GM12873 (cell line): ENCODE data around the gene KDM2A.

ENCODE experiments used
- CTCF ChIP-seq: IDR thresholded peaks from 2 replicates; pipeline ENCODE4 v1.5.1; 2012; ENCODE audit warnings: low read depth, mild to moderate bottlenecking, moderate library complexity, low read length, control low read depth; ENCODE audit not compliant: insufficient read depth; ENCODE audit errors: missing control alignments

The KDM2A gene

DNA sequence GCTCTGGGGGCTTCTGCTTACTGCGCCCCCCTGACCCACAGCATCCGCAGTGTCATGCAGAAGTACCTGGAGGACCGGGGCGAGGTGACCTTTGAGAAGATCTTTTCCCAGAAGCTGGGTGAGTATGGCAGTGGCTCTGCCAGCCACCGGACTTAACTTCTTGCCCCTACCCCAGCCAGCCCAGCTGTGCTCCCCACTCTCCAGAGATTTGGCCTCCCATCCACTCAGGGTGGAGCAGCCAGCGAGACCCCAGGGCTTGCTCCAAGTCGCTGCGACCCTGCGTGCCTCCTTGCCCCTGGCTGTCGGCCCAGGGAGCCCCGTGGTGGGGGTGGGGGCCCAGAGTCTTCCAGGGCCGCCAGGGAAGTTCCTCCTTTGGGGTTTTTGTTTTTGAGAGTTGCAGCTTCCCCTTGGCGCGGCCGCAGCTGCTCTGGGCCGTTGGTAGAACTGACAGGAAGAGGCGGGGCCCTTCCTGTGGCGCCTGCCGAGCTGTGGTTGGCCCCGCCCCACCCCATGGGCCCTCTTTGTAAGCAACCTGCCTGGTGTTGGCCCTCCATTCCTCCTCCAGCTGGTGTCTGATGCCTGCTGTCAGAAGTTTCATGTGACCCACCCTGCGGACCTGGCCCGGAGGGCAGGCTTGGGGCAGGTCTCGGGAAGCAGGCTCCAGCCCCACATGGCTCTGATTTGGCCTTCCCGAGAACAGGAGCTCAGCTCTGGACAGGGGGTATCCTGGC is 158.3 kb downstream of the KDM2A start:
- no peak for TF ChIP-seq CTCF

GRCh38 chr11:67278135-67278938 is 159.3 kb downstream of the KDM2A start:
- TF ChIP-seq CTCF, result no peak

DNA sequence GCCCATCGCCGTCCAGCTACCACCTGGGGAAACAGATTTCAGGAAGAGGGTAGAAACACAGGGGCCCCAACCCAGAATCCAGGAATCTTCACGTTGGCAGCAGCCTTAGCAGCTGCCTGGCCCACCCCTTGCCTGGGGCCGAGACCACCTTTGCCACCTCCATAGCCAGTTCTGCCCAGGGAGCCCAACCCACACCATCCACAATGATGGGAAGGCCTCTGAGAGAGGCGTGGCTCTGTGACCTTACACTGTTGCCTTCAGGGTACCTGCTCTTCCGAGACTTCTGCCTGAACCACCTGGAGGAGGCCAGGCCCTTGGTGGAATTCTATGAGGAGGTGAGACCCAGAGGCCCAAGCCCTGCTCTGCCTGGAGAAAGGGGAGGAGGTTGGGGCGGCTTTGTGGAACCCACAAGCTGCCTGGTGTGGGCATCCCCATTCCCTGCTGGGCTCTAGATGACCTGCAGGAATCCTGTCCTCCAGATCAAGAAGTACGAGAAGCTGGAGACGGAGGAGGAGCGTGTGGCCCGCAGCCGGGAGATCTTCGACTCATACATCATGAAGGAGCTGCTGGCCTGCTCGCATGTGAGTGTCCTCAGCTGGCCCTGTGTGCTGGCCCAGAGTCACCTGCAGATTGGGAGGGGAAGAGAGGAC is 160.0 kb downstream of the KDM2A start:
- no peak for TF ChIP-seq CTCF

DNA sequence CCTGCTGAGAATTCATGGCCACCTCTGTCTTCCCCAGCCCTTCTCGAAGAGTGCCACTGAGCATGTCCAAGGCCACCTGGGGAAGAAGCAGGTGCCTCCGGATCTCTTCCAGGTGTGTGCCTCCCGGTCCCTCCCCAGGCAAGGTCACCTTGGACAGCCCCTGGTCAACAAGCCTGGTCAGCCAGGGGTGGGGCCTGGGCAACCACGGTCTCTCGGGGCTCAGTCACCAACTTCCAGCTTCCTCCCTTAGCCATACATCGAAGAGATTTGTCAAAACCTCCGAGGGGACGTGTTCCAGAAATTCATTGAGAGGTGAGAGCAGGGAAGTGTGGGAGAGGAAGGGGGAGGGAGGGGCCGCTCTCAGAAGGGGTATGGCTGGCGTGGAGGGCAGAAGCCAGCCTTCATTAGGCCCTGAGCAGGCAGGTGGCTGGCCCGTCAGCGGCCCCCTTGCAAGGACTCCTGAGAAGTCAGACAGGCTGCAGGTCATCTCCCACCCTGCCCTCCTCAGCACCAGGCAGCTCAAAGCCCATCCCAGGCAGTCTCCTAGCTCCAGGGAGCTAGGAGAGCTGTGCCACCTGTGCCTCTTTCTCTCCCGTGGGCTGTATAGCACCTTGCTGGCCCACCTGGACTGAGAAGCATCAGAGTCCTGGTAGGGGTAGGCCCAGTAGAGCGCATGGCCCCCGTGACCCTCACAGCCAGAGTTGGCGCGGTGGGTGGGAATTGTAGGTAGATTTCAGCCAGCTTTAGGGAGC is 160.7 kb downstream of the KDM2A start:
- no peak for TF ChIP-seq CTCF

GRCh38 chr11:67280341-67280787 is 161.3 kb downstream of the KDM2A start:
- TF ChIP-seq CTCF, result no peak

DNA sequence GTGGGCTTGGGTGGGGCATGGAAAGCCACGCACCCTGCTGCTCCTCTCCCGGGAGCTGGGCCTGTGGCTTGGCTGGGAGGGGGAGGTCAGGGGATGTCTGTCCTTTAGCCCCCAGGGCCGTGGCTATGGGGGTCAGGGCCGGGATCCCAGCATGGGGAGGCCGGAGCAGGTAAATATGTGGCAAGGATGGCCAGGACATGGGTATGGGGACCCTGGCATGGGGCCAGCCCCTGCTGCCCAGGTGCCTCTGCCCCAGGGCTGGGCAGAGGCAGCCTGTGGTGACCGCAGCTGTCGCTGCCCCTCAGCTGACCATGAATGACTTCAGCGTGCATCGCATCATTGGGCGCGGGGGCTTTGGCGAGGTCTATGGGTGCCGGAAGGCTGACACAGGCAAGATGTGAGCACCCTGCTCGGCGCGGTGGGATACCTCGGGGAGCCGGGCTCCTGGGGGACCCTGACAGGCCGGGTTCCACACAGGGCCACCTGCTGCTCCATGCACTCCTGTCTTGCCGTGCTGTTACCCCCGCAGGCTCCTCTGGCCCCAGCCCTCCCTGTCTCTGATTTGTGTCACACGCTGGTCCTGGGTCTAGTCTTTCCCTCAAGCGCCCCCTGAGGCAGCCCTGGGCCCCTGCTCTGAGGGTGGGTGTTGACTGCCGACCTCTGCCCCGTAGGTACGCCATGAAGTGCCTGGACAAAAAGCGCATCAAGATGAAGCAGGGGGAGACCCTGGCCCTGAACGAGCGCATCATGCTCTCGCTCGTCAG is 161.9 kb downstream of the KDM2A start:
- TF ChIP-seq CTCF, result no peak
